AG08395 (cell line): ENCODE data around the gene TEN1.

Experiments
- DNase-seq: peaks from one replicate; pipeline ENCODE4 v3.0.0; 2012; ENCODE audit warnings: mixed read lengths, low spot score

The TEN1 gene

DNA sequence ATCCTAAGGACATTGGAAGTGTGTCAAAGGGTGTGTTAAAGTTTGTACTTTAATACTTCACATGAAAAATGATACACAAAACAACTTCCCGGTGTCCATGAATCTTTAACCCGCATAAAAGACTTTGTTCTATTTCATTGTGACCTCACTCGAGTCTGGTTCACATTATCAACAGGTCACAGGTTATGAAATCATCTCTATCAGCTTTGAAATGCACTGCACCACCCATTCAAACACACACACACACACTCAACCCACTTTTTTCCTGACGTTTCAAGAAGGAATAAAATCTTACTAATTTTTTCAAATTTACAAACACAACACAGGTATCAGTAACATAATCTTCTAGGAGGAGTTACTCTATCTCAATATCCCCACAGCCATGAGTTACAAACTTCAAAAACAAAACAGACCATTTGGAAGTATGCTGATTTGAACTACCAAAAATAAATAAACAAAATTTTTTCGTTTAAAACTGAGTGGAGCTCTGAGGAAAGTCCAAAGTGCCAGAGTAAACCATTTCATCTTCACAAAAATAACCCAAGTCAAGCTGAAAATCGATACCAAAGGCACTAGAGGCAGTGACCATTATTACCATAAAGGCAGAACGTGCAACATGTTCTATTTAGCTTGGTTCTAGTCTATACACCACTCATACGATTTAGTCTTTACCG, 2.7 kb upstream of the TEN1 start:
- no peak for DNase-seq

DNA sequence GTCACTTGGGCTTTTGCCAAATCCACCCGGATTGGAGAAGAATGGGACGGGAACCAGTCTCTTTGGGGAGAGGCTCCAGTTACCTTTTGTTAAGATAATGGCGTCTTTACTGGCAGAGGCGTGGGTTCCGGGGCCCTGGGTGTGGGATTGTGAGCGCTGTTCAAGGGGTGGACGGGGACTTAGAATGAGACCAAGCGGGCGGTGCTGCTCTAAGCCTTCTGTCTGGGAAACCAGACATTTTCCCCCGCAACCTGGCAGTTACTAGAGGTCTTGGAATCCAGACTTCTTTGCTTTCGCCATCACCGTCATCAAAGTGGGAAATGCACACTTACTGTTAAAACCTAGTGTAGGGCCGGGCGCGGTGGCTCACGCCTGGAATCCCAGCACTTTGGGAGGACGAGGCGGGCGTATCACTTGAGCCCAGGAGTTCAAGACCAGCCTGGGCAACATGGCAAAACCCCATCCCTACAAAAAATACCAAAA, 706 bp downstream of the TEN1 start:
- DNase-seq, result peak; percentile 26

DNA sequence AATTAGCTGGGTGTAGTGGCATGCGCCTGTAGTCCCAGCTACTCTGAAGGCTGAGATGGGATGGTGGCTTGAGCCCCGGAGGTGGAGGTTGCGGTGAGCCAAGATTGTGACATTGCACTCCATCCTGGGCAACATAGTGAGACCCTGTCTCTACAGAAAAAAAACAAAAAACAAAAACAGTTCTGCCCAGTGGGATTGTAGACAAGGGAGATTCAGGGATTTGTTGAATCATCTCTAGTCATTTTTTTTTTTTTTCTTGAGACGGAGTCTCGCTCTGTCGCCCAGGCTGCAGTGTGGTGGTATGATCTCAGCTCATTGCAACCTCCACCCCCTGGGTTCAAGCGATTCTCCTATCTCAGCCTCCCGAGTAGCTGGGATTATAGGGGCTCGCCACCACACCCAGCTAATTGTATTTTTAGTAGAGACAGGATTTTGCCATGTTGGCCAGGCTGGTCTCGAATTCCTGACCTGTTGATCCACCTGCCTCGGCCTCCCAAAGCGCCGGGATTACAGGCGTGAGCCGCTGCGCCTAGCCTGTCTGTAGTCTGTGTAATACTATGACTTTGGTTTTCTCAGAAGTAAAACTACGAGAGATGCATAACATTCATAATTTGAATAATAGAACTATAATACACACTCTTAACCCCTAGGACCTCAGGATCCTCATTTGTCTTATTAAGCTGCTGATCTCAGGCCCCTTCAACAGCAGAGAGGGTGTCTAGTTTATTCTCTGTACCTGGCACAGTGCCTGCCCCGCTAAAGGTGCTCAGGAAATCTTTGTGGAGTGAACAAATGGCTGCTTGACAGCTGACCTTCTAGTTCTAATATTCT, 1.4 kb downstream of the TEN1 start:
- DNase-seq, result no peak

GRCh38 chr17:75981019-75981615, 2.1 kb downstream of the TEN1 start:
- no peak for DNase-seq

- no peak for DNase-seq
Observed at GRCh38 chr17:75983501-75984181, 4.6 kb downstream of the TEN1 start.

DNA sequence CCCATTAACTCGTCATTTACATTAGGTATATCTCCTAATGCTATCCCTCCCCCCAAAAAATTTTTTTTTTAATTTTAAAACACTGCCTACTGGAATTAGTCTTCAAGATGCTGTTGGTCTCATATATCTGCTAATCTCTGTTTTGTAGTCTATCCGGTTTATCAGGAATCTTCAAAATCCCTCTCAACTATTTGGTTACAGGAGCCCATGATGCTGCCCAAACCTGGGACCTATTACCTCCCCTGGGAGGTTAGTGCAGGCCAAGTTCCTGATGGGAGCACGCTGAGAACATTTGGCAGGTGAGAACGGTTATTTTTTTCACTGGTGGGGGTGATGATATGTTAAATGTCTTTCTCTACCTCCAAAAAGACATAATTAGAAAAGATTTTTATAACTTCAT, 6.9 kb downstream of the TEN1 start:
- no peak for DNase-seq

- no peak for DNase-seq
Observed at GRCh38 chr17:75987041-75987440, 8.0 kb downstream of the TEN1 start.

- DNase-seq, result no peak
Observed at GRCh38 chr17:75991396-75991795, 12.4 kb downstream of the TEN1 start.

DNA sequence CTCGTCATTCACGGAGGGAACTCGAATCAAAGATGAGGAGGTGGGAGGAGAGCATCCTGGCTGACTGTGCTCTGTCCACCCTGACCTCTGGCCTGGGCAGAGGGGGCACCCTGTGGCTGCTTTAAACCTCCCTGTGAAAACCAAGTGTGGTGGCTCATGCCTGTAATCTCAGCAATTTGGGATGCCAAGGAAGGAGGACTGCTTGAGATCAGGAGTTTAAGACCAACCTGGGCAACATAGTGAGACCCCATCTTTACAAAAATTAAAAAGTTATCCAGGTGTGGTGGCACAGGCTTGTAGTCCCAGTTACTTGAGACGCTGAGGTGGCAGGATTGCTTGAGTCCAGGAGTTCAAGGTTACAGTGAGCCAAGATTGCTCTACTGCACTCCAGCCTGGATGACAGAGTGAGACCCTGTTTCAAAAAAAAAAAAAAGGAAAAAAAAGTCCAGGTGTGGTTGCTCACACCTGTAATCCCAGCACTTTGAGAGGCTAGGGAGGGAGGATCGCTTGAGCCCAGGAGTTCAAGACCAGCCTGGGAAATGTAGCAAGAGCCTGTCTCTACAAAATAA, 15.8 kb downstream of the TEN1 start:
- no peak for DNase-seq

- DNase-seq, result no peak
Observed at GRCh38 chr17:75995385-75995925, 16.4 kb downstream of the TEN1 start.

- DNase-seq, result peak; percentile 59
Observed at GRCh38 chr17:75996665-75997590, 17.9 kb downstream of the TEN1 start.

GRCh38 chr17:75998327-75998795, 19.3 kb downstream of the TEN1 start:
- DNase-seq, result no peak

- peak; percentile 70 for DNase-seq
Observed at GRCh38 chr17:76000016-76000754, 21.1 kb downstream of the TEN1 start.

DNA sequence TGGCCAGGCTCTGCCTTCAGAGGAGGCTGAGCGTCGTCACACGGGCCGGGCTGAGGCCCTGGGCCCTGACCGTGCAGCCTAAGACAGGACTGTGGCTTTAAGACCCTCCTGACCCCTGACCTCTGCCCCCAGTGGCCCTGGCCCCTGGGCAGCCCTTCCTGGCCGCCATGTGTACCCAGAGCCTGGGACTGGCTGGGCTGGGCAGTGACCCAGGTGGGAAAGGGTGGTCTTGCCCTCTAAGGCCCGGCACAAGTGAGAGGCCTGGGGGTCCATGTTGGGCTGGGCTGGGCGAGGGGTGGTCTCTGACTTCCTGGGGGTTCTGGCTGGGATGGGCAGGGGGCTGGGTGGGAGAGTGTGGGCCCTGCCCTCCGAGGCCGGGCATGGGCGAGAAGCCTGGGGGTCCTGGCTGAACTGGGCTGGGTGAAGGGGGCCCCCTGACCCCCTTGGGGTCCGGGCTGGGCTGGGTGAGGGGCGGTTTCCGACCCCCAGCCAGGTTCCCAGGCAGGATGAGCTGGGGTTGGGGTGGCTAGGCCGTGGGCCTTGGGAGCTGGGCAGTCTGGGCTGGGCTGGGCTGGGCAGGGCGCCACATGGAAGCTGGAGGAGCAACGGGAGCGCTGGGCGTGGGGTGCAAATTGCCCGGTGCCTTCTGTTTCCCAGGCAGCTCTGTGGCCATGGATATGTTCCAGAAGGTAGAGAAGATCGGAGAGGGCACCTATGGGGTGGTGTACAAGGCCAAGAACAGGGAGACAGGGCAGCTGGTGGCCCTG, 21.9 kb downstream of the TEN1 start, which contains the start of gene CDK3:
TSS of gene CDK3 (plus strand) at position 101 of the 767 bp plus-strand sequence. CDS start at position 672, 571 bp downstream.
- no peak for DNase-seq

DNA sequence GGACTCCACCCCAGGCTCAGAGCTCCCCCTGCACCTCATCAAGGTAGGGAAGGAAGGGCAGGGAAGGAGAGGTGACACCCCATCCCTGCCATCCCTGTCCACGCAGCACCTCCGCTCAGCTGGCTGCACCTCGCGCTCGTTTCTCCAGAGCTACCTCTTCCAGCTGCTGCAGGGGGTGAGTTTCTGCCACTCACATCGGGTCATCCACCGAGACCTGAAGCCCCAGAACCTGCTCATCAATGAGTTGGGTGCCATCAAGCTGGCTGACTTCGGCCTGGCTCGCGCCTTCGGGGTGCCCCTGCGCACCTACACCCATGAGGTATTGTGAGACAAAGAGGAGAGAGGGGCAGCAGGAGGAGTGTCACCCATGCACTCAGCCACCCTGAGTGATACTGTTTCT, 23.1 kb downstream of the TEN1 start:
- no peak for DNase-seq

DNA sequence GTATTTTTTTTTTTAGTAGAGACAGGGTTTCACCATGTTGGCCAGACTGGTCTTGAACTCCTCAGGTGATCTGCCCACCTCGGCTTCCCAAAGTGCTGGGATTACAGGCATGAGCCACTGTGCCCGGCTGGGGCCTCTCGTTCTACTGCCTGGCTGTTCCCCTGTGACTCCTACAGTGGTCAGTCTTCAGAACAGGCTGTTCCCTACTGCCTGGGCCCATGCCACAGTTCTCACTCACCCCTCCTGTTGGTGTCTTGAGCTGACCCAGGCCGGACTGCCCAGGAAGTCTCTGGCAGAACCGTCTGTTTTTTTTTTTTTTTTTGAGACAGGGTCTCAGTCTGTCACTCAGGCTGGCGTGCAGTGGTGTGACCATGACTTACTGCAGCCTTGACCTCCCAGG, 24.9 kb downstream of the TEN1 start:
- no peak for DNase-seq

- no peak for DNase-seq
Observed at GRCh38 chr17:76004750-76005262, 25.8 kb downstream of the TEN1 start.

DNA sequence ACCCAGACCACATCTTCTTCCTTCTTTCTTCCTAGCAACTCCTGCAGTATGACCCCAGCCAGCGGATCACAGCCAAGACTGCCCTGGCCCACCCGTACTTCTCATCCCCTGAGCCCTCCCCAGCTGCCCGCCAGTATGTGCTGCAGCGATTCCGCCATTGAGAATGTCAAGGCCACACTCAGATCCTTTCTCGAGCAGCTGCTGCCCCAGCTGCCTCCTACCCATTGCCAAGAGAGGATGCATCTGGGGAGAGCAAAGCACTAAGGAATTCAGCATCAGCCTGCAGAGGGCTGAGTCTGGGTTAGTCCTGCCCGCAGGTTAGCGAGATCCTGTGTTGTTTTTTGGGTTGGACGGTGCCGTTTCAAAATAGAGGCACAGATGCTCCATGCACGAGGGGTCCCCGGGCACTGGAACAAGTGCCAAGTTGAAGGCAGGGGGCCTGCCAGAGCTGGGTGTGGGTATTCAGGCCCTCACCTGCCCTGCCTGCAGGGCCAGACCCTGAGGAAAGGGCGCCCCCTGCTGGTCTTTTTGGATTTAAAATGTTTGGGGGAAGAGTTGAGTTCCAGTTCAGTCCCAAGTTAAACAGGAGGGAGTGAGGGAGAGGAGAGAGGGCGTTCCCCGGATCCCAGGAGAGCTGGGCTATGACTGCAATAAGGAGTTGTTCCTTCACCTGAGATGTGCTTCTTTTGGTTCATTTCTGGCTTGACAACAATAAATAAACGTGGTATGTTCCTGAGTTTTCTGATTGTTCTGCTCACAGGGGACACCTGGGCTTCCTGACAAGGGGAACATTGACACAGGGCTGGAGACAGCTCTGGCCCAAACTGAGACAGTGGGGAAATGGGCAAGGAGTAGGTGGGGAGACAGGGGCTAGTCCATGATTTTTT, 26.5 kb downstream of the TEN1 start:
- DNase-seq, result peak; percentile 78
